ACC112 (cell line): ENCODE results near the gene CEBPZ.
A peak's percentile ranks its signal among the peaks of the same experiment; 100 is the strongest.
"Not testable (repeated sequence)": the region's sequence is repeated elsewhere in the genome, so short reads cannot be mapped to it uniquely, and the experiment has no call there.

Source experiments
- H2AFZ ChIP-seq: fragments of 200-600 bp; sonication (generic); one replicate; pipeline ENCODE4 v1.6.0; 2017; ENCODE audit warnings: antibody characterized with exemption, low read length; ENCODE audit not compliant: unreplicated experiment
- H3K27ac ChIP-seq: fragments of 200-600 bp; sonication (generic); 2 replicates; pipeline ENCODE4 v1.5.1; 2014; ENCODE audit warnings: low read depth, mild to moderate bottlenecking, antibody characterized with exemption, low read length, moderate library complexity
- H3K27me3 ChIP-seq: fragments of 200-600 bp; sonication (generic); 2 replicates; pipeline ENCODE4 v1.6.1; 2014; ENCODE audit warnings: mild to moderate bottlenecking, antibody characterized with exemption, low read length, moderate library complexity, mixed read lengths; ENCODE audit not compliant: insufficient read depth
- H3K36me3 ChIP-seq: fragments of 200-600 bp; sonication (generic); 2 replicates; pipeline ENCODE4 v1.6.1; 2016; ENCODE audit warnings: mild to moderate bottlenecking, antibody characterized with exemption, low read length, moderate library complexity, mixed read lengths; ENCODE audit not compliant: insufficient read depth
- H3K4me1 ChIP-seq: fragments of 200-600 bp; sonication (generic); one replicate; pipeline ENCODE4 v1.6.1; 2016; ENCODE audit warnings: low read length, mixed read lengths; ENCODE audit not compliant: insufficient read depth, unreplicated experiment, control insufficient read depth
- H3K4me3 ChIP-seq: fragments of 200-600 bp; sonication (generic); 2 replicates; pipeline ENCODE4 v1.5.1; 2014; ENCODE audit warnings: mild to moderate bottlenecking, low read depth, low read length
- H3K79me2 ChIP-seq: fragments of 200-600 bp; sonication (generic); one replicate; pipeline ENCODE4 v1.6.0; 2016; ENCODE audit warnings: low read length; ENCODE audit not compliant: control insufficient read depth, unreplicated experiment, insufficient read depth

CEBPZ gene

GRCh38 chr2:37196320-37197195, 34.8 kb downstream of the CEBPZ start, which contains the start of gene CEBPZOS:
CEBPZOS (plus strand) TSS chr2:37196496; CDS start chr2:37199705, 3,209 bp downstream.
- peak within 1 kb of the TSS; percentile 35; the same call in 1 of the 2 replicates for H3K27ac ChIP-seq
- H3K36me3 ChIP-seq = peaks cover 8% of the 10 kb centered on the region
- H3K27me3 ChIP-seq = no peaks in the 10 kb centered on the region
- H3K79me2 ChIP-seq = peaks cover 48% of the 10 kb centered on the region
- no peaks in the 10 kb centered on the region for H3K4me1 ChIP-seq
- peak within 1 kb of the TSS; percentile 87 for H3K4me3 ChIP-seq
- H2AFZ ChIP-seq = peak within 1 kb of the TSS; percentile 62

GRCh38 chr2:37195862-37196319, 35.5 kb downstream of the CEBPZ start:
- peak overlapping the region; percentile 62 for H2AFZ ChIP-seq
- H3K4me1 ChIP-seq, H3K27ac ChIP-seq, H3K36me3 ChIP-seq, H3K27me3 ChIP-seq: not testable (repeated sequence)
- H3K79me2 ChIP-seq = peaks cover 43% of the 10 kb centered on the region
- H3K4me3 ChIP-seq = peak overlapping the region; percentile 87

GRCh38 chr2:37192551-37192950, 38.8 kb downstream of the CEBPZ start:
- H3K4me1 ChIP-seq = peaks cover 13% of the 10 kb centered on the region
- no peak overlapping the region for H2AFZ ChIP-seq
- H3K36me3 ChIP-seq = no peaks in the 10 kb centered on the region
- no peak overlapping the region for H3K4me3 ChIP-seq
- peaks cover 12% of the 10 kb centered on the region for H3K79me2 ChIP-seq
- H3K27me3 ChIP-seq = no peaks in the 10 kb centered on the region
- H3K27ac ChIP-seq = no peak overlapping the region

GRCh38 chr2:37191747-37192146, 39.6 kb downstream of the CEBPZ start:
- H3K36me3 ChIP-seq = no peaks in the 10 kb centered on the region
- no peak overlapping the region for H3K27ac ChIP-seq
- no peaks in the 10 kb centered on the region for H3K27me3 ChIP-seq
- H2AFZ ChIP-seq = no peak overlapping the region
- peaks cover 13% of the 10 kb centered on the region for H3K4me1 ChIP-seq
- H3K79me2 ChIP-seq = peaks cover 4% of the 10 kb centered on the region
- no peak overlapping the region for H3K4me3 ChIP-seq

GRCh38 chr2:37191253-37191652, 40.1 kb downstream of the CEBPZ start:
- H3K79me2 ChIP-seq = no peaks in the 10 kb centered on the region
- H3K27ac ChIP-seq = no peak overlapping the region

GRCh38 chr2:37190290-37190689, 41.1 kb downstream of the CEBPZ start:
- H2AFZ ChIP-seq = peak overlapping the region; percentile 52

More at GRCh38 chr2:37191253-37191652, 40.1 kb downstream of the CEBPZ start:
- Histone ChIP-seq H3K36me3 (no peaks in the 10 kb centered on the region), H3K27me3 (no peaks in the 10 kb centered on the region), H3K4me1 (peaks cover 13% of the 10 kb centered on the region), H2AFZ (no peak overlapping the region), H3K4me3 (no peak overlapping the region)

GRCh38 chr2:37189452-37190153, 41.8 kb downstream of the CEBPZ start:
- no peaks in the 10 kb centered on the region for H3K79me2 ChIP-seq
- H2AFZ ChIP-seq = peak overlapping the region; percentile 52
- no peaks in the 10 kb centered on the region for H3K27me3 ChIP-seq
- H3K27ac ChIP-seq = no peak overlapping the region; the same call in 1 of the 2 replicates
- no peaks in the 10 kb centered on the region for H3K36me3 ChIP-seq
- peaks cover 13% of the 10 kb centered on the region for H3K4me1 ChIP-seq
- no peak overlapping the region for H3K4me3 ChIP-seq

More at GRCh38 chr2:37190290-37190689, 41.1 kb downstream of the CEBPZ start:
- no peak overlapping the region for H3K4me3 ChIP-seq
- H3K27me3 ChIP-seq = no peaks in the 10 kb centered on the region
- H3K79me2 ChIP-seq = no peaks in the 10 kb centered on the region
- no peak overlapping the region; the same call in 1 of the 2 replicates for H3K27ac ChIP-seq
- peaks cover 13% of the 10 kb centered on the region for H3K4me1 ChIP-seq
- no peaks in the 10 kb centered on the region for H3K36me3 ChIP-seq

GRCh38 chr2:37188570-37188969, 42.8 kb downstream of the CEBPZ start, which contains the start of gene SULT6B1:
SULT6B1 (minus strand) TSS chr2:37188670; CDS start chr2:37188640, 30 bp downstream.
- Histone ChIP-seq H3K36me3 (no peaks in the 10 kb centered on the region), H2AFZ (no peak within 1 kb of the TSS), H3K27me3 (no peaks in the 10 kb centered on the region), H3K27ac (no peak within 1 kb of the TSS), H3K79me2 (no peaks in the 10 kb centered on the region), H3K4me3 (no peak within 1 kb of the TSS), H3K4me1 (peaks cover 13% of the 10 kb centered on the region)

- H3K4me1 ChIP-seq = peaks cover 4% of the 10 kb centered on the region
- H3K36me3 ChIP-seq = no peaks in the 10 kb centered on the region
- no peak overlapping the region for H3K27ac ChIP-seq
- no peaks in the 10 kb centered on the region for H3K27me3 ChIP-seq
- no peak overlapping the region for H2AFZ ChIP-seq
- H3K4me3 ChIP-seq = no peak overlapping the region
- no peaks in the 10 kb centered on the region for H3K79me2 ChIP-seq
Measured at GRCh38 chr2:37181726-37182684, 49.4 kb downstream of the CEBPZ start.

GRCh38 chr2:37180640-37181039, 50.8 kb downstream of the CEBPZ start:
- H3K4me1 ChIP-seq = peaks cover 4% of the 10 kb centered on the region
- H3K27me3 ChIP-seq = no peaks in the 10 kb centered on the region
- H3K4me3 ChIP-seq = no peak overlapping the region
- no peaks in the 10 kb centered on the region for H3K79me2 ChIP-seq
- H3K36me3 ChIP-seq = no peaks in the 10 kb centered on the region
- H2AFZ ChIP-seq = no peak overlapping the region
- no peak overlapping the region for H3K27ac ChIP-seq
